ENCODE data around the gene CAMK2N1.
A peak's percentile ranks its signal among the peaks of the same experiment; 100 is the strongest.

CAMK2N1 gene

GRCh38 chr1:20442920-20443625, 42.9 kb downstream of the CAMK2N1 start:
- no peak for DNase-seq

GRCh38 chr1:20440785-20441200, 45.2 kb downstream of the CAMK2N1 start:
- peak; percentile 78 for DNase-seq

GRCh38 chr1:20439282-20439681, 46.7 kb downstream of the CAMK2N1 start:
- DNase-seq = no peak

- no peak for DNase-seq
Measured at GRCh38 chr1:20437640-20438039, 48.4 kb downstream of the CAMK2N1 start.

- no peak for DNase-seq
Measured at GRCh38 chr1:20432891-20433290, 53.1 kb downstream of the CAMK2N1 start.

All from activated CD4-positive, alpha-beta T cell treated with anti-CD3 and anti-CD28 coated beads, Interleukin-10, Interleukin-2, amounts not matched to agents 100 ng/mL and 50 ng/mL, durations not matched to agents 16 hours and 8 hours (primary cell).